BJ (cell line): ENCODE measurements around the gene MVB12A. TPM values are rescaled to one million over a fixed set of nuclear protein-coding genes. Genes with fewer than 3 reads are reported as not detected.

Experiments used
- CTCF ChIA-PET: fragments of 350-600 bp; formaldehyde crosslinking; extraction: SDS; loops from one replicate; lab custom pipeline; 2021; ENCODE audit warnings: antibody characterized with exemption, inconsistent platforms; lab: Yijun Ruan, JAX
- POLR2A ChIA-PET: fragments of 300-600 bp; sonication (Branson Sonifier 250); formaldehyde crosslinking; extraction: SDS; loops from one replicate; lab custom pipeline; 2021; ENCODE audit warnings: antibody characterized with exemption; lab: Charles Lee
- DNase-seq: peaks from one replicate; pipeline ENCODE4 v3.0.0-alpha.2; 2011; ENCODE audit warnings: low read depth
- H3K27me3 ChIP-seq: 2 replicates; pipeline ENCODE4 v1.6.0; 2011; ENCODE audit warnings: low read length; ENCODE audit not compliant: control insufficient read depth, insufficient read depth
- H3K36me3 ChIP-seq: 2 replicates; pipeline ENCODE4 v1.5.1; 2011; ENCODE audit warnings: low read length; ENCODE audit not compliant: control insufficient read depth, insufficient read depth
- H3K4me3 ChIP-seq: 2 replicates; pipeline ENCODE4 v1.5.1; 2011; ENCODE audit warnings: low read depth, mild to moderate bottlenecking, control low read depth, low read length
- polyA plus RNA-seq: library from polyadenylated mRNA; depleted of rRNA; stranded (reverse); fragments of >200 nt; gene quantifications from 2 replicates; pipeline ENCODE4 v1.2.3, GENCODE V29; 2011
- TF ChIP-seq, protein P1 (sequence below): IDR thresholded peaks from 2 replicates; pipeline ENCODE4 v1.5.1; 2011; ENCODE audit warnings: low read depth, mild to moderate bottlenecking, control low read depth, inconsistent platforms, low read length, moderate library complexity; ENCODE audit not compliant: insufficient read depth

Gene MVB12A
- polyA plus RNA-seq, 1 experiment, result 47.3 TPM

- H3K27me3 ChIP-seq, result no peaks in the 10 kb centered on the region
- TF ChIP-seq, protein P1, sequence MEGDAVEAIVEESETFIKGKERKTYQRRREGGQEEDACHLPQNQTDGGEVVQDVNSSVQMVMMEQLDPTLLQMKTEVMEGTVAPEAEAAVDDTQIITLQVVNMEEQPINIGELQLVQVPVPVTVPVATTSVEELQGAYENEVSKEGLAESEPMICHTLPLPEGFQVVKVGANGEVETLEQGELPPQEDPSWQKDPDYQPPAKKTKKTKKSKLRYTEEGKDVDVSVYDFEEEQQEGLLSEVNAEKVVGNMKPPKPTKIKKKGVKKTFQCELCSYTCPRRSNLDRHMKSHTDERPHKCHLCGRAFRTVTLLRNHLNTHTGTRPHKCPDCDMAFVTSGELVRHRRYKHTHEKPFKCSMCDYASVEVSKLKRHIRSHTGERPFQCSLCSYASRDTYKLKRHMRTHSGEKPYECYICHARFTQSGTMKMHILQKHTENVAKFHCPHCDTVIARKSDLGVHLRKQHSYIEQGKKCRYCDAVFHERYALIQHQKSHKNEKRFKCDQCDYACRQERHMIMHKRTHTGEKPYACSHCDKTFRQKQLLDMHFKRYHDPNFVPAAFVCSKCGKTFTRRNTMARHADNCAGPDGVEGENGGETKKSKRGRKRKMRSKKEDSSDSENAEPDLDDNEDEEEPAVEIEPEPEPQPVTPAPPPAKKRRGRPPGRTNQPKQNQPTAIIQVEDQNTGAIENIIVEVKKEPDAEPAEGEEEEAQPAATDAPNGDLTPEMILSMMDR, result no peak
- POLR2A ChIA-PET, result no interaction called here
- DNase-seq, result no peak
- H3K36me3 ChIP-seq, result no peaks in the 10 kb centered on the region
- CTCF ChIA-PET, result interaction anchor here (0.6 to 1.6 kb wide), 4 partner anchors 10 to 14 kb away, joined by 3 to 4 read pairs (median 3); no protein-coding TSS in a partner anchor
- H3K4me3 ChIP-seq, result no peak overlapping the region
Observed at GRCh38 chr19:17380426-17381138, 39.3 kb upstream of the MVB12A start.

DNA sequence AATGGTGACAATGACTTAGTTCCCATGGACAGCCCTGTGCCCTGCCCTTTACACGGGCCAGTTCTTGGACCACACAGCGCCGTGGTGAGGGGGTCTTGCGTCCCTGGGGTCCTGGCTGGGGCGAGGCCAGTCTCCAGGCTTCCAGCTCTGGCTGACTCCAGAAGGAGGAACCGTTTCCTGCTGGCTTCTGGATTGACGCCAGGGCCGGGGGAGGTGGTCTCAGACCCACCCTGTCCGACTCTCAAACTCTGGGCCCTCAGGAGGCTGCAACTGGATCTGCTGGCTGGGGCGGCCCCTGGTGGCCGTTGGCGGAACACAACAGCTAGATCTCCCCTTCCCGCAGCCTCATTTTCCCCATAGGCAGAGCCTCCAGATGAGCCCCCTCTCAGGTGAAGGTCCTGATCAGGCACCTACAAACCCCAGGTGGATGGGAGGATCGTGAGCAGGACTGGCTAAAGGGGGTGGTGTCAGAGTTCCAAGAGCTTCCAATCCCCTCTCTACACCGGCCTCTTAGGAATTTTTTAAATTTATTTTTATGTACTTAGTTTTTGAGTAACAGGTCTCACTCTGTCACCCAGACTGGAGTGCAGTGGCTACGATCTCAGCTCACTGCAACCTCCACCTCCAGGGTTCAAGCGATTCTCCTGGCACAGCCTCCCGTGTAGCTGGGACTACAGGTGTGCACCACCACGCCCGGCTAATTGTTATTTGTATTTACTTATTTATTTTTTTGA, 33.8 kb upstream of the MVB12A start:
- TF ChIP-seq, protein P1, result peak; percentile 97
- no peak for DNase-seq
- Histone ChIP-seq H3K4me3 (no peak overlapping the region), H3K36me3 (no peaks in the 10 kb centered on the region), H3K27me3 (peaks cover 2% of the 10 kb centered on the region; the same call in 1 of the 2 replicates)
- ChIA-PET CTCF (interaction anchor here (0.6 to 7.8 kb wide), 33 partner anchors 9 to 474 kb away, joined by 3 to 121 read pairs (median 5); partner anchors contain the start of genes ABHD8, ANO8, BST2 and JAK3), POLR2A (no interaction called here)

DNA sequence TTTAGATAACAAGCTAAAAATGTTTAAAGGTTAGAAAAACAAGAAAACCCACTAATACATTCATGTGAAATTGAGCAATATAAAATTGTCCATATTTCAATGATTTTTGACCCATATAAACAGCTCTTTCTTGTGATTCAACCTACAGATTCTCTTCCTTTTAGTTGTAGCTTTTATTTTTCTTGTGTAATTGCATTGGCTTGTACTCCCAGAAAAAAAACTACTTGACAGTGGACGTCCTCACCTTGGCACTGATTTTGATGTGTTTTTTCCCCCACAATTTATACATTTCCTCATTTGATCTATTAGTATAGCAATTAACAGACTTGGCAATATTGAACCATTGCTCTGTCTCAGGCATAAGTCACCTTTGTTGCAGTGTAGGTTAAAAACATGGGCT, 30.6 kb upstream of the MVB12A start:
- TF ChIP-seq, protein P1, result no peak
- no peak overlapping the region for H3K4me3 ChIP-seq
- POLR2A ChIA-PET, result no interaction called here
- CTCF ChIA-PET, result interaction anchor here (0.6 to 7.8 kb wide), 8 partner anchors 13 to 97 kb away, joined by 3 to 121 read pairs (median 4); no protein-coding TSS in a partner anchor
- H3K36me3 ChIP-seq, result no peaks in the 10 kb centered on the region
- H3K27me3 ChIP-seq, result peaks cover 2% of the 10 kb centered on the region; the same call in 1 of the 2 replicates
- no peak for DNase-seq

- Histone ChIP-seq H3K36me3 (no peaks in the 10 kb centered on the region), H3K4me3 (peak overlapping the region; percentile 62), H3K27me3 (peaks cover 2% of the 10 kb centered on the region; the same call in 1 of the 2 replicates)
- TF ChIP-seq, protein P1, result peak; percentile 25; the same call in 1 of the 2 replicates
- no peak for DNase-seq
- CTCF ChIA-PET, result interaction anchor here (0.9 to 7.8 kb wide), 10 partner anchors 10 to 106 kb away, joined by 3 to 121 read pairs (median 4); partner anchors contain the start of gene ABHD8
- POLR2A ChIA-PET, result no interaction called here
Observed at GRCh38 chr19:17389957-17390664, 29.7 kb upstream of the MVB12A start.
